ENCODE data around the gene WFDC2. TPM values are rescaled to one million over a fixed set of nuclear protein-coding genes. Genes with fewer than 3 reads are reported as not detected.

Gene WFDC2, protein sequence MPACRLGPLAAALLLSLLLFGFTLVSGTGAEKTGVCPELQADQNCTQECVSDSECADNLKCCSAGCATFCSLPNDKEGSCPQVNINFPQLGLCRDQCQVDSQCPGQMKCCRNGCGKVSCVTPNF
- 0.58 TPM for polyA plus RNA-seq (2013)

DNA sequence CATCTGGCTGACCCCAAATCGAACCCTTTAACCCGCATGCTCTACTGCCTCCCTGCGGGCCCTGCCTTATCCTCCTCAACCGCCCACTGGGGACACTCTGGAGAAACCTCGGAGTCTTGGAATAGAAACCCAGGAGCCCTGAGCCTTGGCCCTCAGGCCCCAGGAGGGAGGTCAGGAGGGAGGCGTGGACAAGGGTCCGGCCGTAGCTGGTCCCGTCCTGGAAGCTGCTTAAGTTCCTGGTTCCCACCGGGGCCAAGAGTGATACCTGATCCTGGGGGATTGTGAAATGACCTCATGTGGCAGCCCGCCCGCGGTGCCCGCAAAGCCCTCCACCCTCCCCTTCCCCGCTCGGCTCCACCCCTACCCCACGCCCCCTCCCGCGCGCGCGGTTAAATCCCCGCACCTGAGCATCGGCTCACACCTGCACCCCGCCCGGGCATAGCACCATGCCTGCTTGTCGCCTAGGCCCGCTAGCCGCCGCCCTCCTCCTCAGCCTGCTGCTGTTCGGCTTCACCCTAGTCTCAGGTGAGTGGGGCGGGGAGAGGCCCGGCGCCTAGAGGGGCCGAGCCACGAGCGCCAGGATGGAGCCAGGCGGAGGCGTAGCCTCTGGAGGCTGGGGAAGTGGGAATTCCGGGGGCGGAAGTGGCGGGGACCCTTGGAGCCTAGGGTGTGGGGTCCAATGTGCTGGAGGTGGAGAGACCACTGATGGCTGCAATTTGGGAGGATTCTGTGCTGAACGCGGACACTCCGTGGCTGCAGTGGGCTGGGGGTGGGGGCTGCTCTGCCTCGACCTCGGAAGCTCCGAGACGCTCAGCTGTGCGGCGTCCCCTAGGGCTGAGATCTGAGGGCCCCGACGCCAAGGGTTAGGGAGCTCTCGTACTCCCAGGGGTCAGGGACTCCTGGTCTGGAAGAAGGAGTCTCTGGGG lies at the start of gene WFDC2:
Gene WFDC2 (plus strand): TSS at position 418 of the 926 bp plus-strand sequence. CDS start 29 bp downstream, at position 447.
- no peaks in the 10 kb centered on the region for H3K9me3 ChIP-seq (ENCODE audit: control extremely low read depth in 1 of 5, control insufficient read depth in 4 of 5, insufficient read depth in 2 of 5, low read depth in 1 of 5, low read length in 4 of 5)
- CTCF ChIA-PET, result interaction anchor here (0.6 to 10.9 kb wide), 6 partner anchors 15 to 149 kb away, joined by 3 to 120 read pairs (median 4); no protein-coding TSS in a partner anchor

DNA sequence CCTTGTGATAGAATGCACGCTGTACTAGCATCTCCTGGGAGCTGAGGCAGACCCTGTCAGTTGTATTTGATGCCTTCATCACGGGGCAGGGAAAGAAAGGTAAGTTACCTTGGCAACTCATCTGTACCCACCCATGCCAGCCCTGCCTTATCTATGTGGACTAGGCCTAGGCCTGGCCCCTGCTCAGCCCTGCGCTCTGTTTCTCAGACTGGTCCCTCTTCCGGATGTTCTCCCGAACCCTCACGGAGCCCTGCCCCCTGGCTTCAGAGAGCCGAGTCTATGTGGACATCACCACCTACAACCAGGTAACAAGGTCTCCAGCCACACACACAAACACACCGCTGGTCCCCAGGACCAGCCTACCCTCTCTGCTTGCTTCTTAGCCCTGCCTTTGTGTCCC lies 49.4 kb upstream of the WFDC2 start:
- H3K4me3 ChIP-seq (ENCODE audit: control insufficient read depth in 1 of 7, extremely low read depth in 1 of 7, insufficient read depth in 4 of 7, low read depth in 2 of 7, low read length in 6 of 7), result no peak overlapping the region
- POLR2A ChIA-PET, result no interaction called here
- H3K27ac ChIP-seq (ENCODE audit: insufficient read depth in 1 of 2, low read depth in 1 of 2, low read length in 2 of 2, poor library complexity in 1 of 2, severe bottlenecking in 2 of 2), result no peak overlapping the region
- 97% methylated on average over 8 of the region's 8 CpGs for WGBS (ENCODE audit: insufficient coverage)
- H3K4me1 ChIP-seq (ENCODE audit: control extremely low read depth in 1 of 4, control insufficient read depth in 4 of 4, insufficient read depth in 4 of 4, low read length in 3 of 4), result peaks cover 4 to 22% (median 13%) of the 10 kb centered on the region in 4 experiments
- H3K36me3 ChIP-seq (ENCODE audit: control insufficient read depth in 4 of 4, insufficient read depth in 4 of 4, low read length in 3 of 4), result peaks cover 16 to 63% (median 52%) of the 10 kb centered on the region in 4 experiments
- H3K9me3 ChIP-seq (ENCODE audit: control extremely low read depth in 1 of 5, control insufficient read depth in 4 of 5, insufficient read depth in 2 of 5, low read depth in 1 of 5, low read length in 4 of 5), result no peaks in the 10 kb centered on the region
- no peak for DNase-seq
- CTCF ChIA-PET, result interaction anchor here (1.8 to 4.0 kb wide), 2 partner anchors 17 to 47 kb away, joined by 9 to 19 read pairs; no protein-coding TSS in a partner anchor
- H3K27me3 ChIP-seq (replicated peaks in 2 of 5; ENCODE audit: control insufficient read depth in 4 of 5, insufficient read depth in 5 of 5, low read length in 4 of 5), result no peaks in the 10 kb centered on the region

More for the DNA sequence above, at the start of gene WFDC2:
- peaks cover 5 to 39% (median 28%) of the 10 kb centered on the region in 5 experiments for H3K27me3 ChIP-seq (replicated peaks in 2 of 5; ENCODE audit: control insufficient read depth in 4 of 5, insufficient read depth in 5 of 5, low read length in 4 of 5)
- H3K4me1 ChIP-seq (ENCODE audit: control extremely low read depth in 1 of 4, control insufficient read depth in 4 of 4, insufficient read depth in 4 of 4, low read length in 3 of 4), result peaks cover 0 to 33% (median 23%) of the 10 kb centered on the region in 4 experiments
- no peak for DNase-seq
- POLR2A ChIA-PET, result interaction anchor here (0.6 kb wide), 1 partner anchor 501 kb away, joined by 4 read pairs; no protein-coding TSS in a partner anchor
- H3K27ac ChIP-seq (ENCODE audit: insufficient read depth in 1 of 2, low read depth in 1 of 2, low read length in 2 of 2, poor library complexity in 1 of 2, severe bottlenecking in 2 of 2), result no peak within 1 kb of the TSS
- H3K4me3 ChIP-seq (ENCODE audit: control insufficient read depth in 1 of 7, extremely low read depth in 1 of 7, insufficient read depth in 4 of 7, low read depth in 2 of 7, low read length in 6 of 7), result peak within 1 kb of the TSS; percentile 11 to 80 (median 49)
- 17% methylated on average over 24 of the region's 54 CpGs for WGBS (ENCODE audit: insufficient coverage)
- H3K36me3 ChIP-seq (ENCODE audit: control insufficient read depth in 4 of 4, insufficient read depth in 4 of 4, low read length in 3 of 4), result no peaks in the 10 kb centered on the region

DNA sequence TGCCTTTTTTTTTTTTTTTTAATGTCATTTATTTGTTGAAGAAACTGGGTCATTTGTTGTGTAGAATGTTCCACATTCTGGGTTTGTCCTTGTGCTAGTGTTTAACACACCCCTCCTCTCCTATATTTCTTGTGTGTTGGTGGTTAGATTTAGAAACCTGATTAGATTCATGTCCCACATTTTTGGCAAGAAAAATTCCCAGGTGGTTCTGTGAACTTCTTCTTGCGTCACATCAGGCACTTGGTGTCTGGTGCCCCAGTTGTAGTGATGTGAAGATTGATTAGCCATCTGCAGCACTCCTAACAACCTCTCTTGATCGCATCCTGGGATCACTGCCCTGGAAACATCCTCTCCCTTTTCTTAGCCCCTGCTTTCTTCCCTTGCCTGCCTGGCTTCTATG lies 45.9 kb upstream of the WFDC2 start:
- ChIA-PET POLR2A (no interaction called here), CTCF (no interaction called here)
- Histone ChIP-seq H3K4me1 (ENCODE audit: control extremely low read depth in 1 of 4, control insufficient read depth in 4 of 4, insufficient read depth in 4 of 4, low read length in 3 of 4) (no peaks in the 10 kb centered on the region), H3K27ac (ENCODE audit: insufficient read depth in 1 of 2, low read depth in 1 of 2, low read length in 2 of 2, poor library complexity in 1 of 2, severe bottlenecking in 2 of 2) (no peak overlapping the region), H3K36me3 (ENCODE audit: control insufficient read depth in 4 of 4, insufficient read depth in 4 of 4, low read length in 3 of 4) (peaks cover 18 to 81% (median 59%) of the 10 kb centered on the region in 4 experiments), H3K9me3 (ENCODE audit: control extremely low read depth in 1 of 5, control insufficient read depth in 4 of 5, insufficient read depth in 2 of 5, low read depth in 1 of 5, low read length in 4 of 5) (no peaks in the 10 kb centered on the region), H3K4me3 (ENCODE audit: control insufficient read depth in 1 of 7, extremely low read depth in 1 of 7, insufficient read depth in 4 of 7, low read depth in 2 of 7, low read length in 6 of 7) (no peak overlapping the region), H3K27me3 (replicated peaks in 2 of 5; ENCODE audit: control insufficient read depth in 4 of 5, insufficient read depth in 5 of 5, low read length in 4 of 5) (no peaks in the 10 kb centered on the region)
- 100% methylated on average over 1 of the region's 2 CpGs for WGBS (ENCODE audit: insufficient coverage)
- DNase-seq, result no peak

GRCh38 chr20:45425561-45425960 lies 44.0 kb upstream of the WFDC2 start:
- no peaks in the 10 kb centered on the region for H3K4me1 ChIP-seq (ENCODE audit: control extremely low read depth in 1 of 4, control insufficient read depth in 4 of 4, insufficient read depth in 4 of 4, low read length in 3 of 4)
- DNase-seq, result no peak
- no peak overlapping the region for H3K27ac ChIP-seq (ENCODE audit: insufficient read depth in 1 of 2, low read depth in 1 of 2, low read length in 2 of 2, poor library complexity in 1 of 2, severe bottlenecking in 2 of 2)
- ChIA-PET POLR2A (no interaction called here), CTCF (interaction anchor here (15.5 kb wide), 1 partner anchor 55 kb away, joined by 353 read pairs; the partner anchor contains the start of genes SYS1 and TP53TG5)
- no peak overlapping the region for H3K4me3 ChIP-seq (ENCODE audit: control insufficient read depth in 1 of 7, extremely low read depth in 1 of 7, insufficient read depth in 4 of 7, low read depth in 2 of 7, low read length in 6 of 7)
- 96% methylated on average over 17 of the region's 17 CpGs for WGBS (ENCODE audit: insufficient coverage)
- no peaks in the 10 kb centered on the region for H3K27me3 ChIP-seq (replicated peaks in 2 of 5; ENCODE audit: control insufficient read depth in 4 of 5, insufficient read depth in 5 of 5, low read length in 4 of 5)
- H3K36me3 ChIP-seq (ENCODE audit: control insufficient read depth in 4 of 4, insufficient read depth in 4 of 4, low read length in 3 of 4), result peaks cover 16 to 62% (median 43%) of the 10 kb centered on the region in 4 experiments
- H3K9me3 ChIP-seq (ENCODE audit: control extremely low read depth in 1 of 5, control insufficient read depth in 4 of 5, insufficient read depth in 2 of 5, low read depth in 1 of 5, low read length in 4 of 5), result no peaks in the 10 kb centered on the region

- POLR2A ChIA-PET, result no interaction called here
Observed at GRCh38 chr20:45426320-45427016, 43.1 kb upstream of the WFDC2 start.

GRCh38 chr20:45427236-45428149 lies 42.1 kb upstream of the WFDC2 start:
- DNase-seq, result no peak
- no peaks in the 10 kb centered on the region for H3K9me3 ChIP-seq (ENCODE audit: control extremely low read depth in 1 of 5, control insufficient read depth in 4 of 5, insufficient read depth in 2 of 5, low read depth in 1 of 5, low read length in 4 of 5)
- ChIA-PET POLR2A (no interaction called here), CTCF (interaction anchor here (0.8 to 15.5 kb wide), 5 partner anchors 8 to 57 kb away, joined by 3 to 353 read pairs (median 5); partner anchors contain the start of genes DBNDD2, SYS1 and TP53TG5)
- peaks cover 0 to 14% (median 3%) of the 10 kb centered on the region in 4 experiments for H3K4me1 ChIP-seq (ENCODE audit: control extremely low read depth in 1 of 4, control insufficient read depth in 4 of 4, insufficient read depth in 4 of 4, low read length in 3 of 4)
- H3K27me3 ChIP-seq (replicated peaks in 2 of 5; ENCODE audit: control insufficient read depth in 4 of 5, insufficient read depth in 5 of 5, low read length in 4 of 5), result no peaks in the 10 kb centered on the region
- H3K4me3 ChIP-seq (ENCODE audit: control insufficient read depth in 1 of 7, extremely low read depth in 1 of 7, insufficient read depth in 4 of 7, low read depth in 2 of 7, low read length in 6 of 7), result no peak overlapping the region
- peaks cover 11 to 43% (median 29%) of the 10 kb centered on the region in 4 experiments for H3K36me3 ChIP-seq (ENCODE audit: control insufficient read depth in 4 of 4, insufficient read depth in 4 of 4, low read length in 3 of 4)
- 94% methylated on average over 13 of the region's 14 CpGs for WGBS (ENCODE audit: insufficient coverage)
- H3K27ac ChIP-seq (ENCODE audit: insufficient read depth in 1 of 2, low read depth in 1 of 2, low read length in 2 of 2, poor library complexity in 1 of 2, severe bottlenecking in 2 of 2), result no peak overlapping the region

More at GRCh38 chr20:45426320-45427016, 43.1 kb upstream of the WFDC2 start:
- no peak for DNase-seq
- WGBS (ENCODE audit: insufficient coverage), result 93% methylated on average over 5 of the region's 5 CpGs
- Histone ChIP-seq H3K9me3 (ENCODE audit: control extremely low read depth in 1 of 5, control insufficient read depth in 4 of 5, insufficient read depth in 2 of 5, low read depth in 1 of 5, low read length in 4 of 5) (no peaks in the 10 kb centered on the region), H3K27ac (ENCODE audit: insufficient read depth in 1 of 2, low read depth in 1 of 2, low read length in 2 of 2, poor library complexity in 1 of 2, severe bottlenecking in 2 of 2) (no peak overlapping the region), H3K4me1 (ENCODE audit: control extremely low read depth in 1 of 4, control insufficient read depth in 4 of 4, insufficient read depth in 4 of 4, low read length in 3 of 4) (peaks cover 0 to 4% (median 0%) of the 10 kb centered on the region in 4 experiments), H3K4me3 (ENCODE audit: control insufficient read depth in 1 of 7, extremely low read depth in 1 of 7, insufficient read depth in 4 of 7, low read depth in 2 of 7, low read length in 6 of 7) (no peak overlapping the region), H3K36me3 (ENCODE audit: control insufficient read depth in 4 of 4, insufficient read depth in 4 of 4, low read length in 3 of 4) (peaks cover 11 to 53% (median 34%) of the 10 kb centered on the region in 4 experiments), H3K27me3 (replicated peaks in 2 of 5; ENCODE audit: control insufficient read depth in 4 of 5, insufficient read depth in 5 of 5, low read length in 4 of 5) (no peaks in the 10 kb centered on the region)
- CTCF ChIA-PET, result interaction anchor here (15.5 kb wide), 1 partner anchor 56 kb away, joined by 353 read pairs; the partner anchor contains the start of genes SYS1 and TP53TG5

All from common myeloid progenitor, CD34-positive (primary cell).